AG10803 (cell line): Measurements from ENCODE around the gene CHMP6.
A peak's percentile ranks its signal among the peaks of the same experiment; 100 is the strongest.

Experiments used
- DNase-seq: peaks from one replicate; pipeline ENCODE4 v3.0.0; 2010; ENCODE audit warnings: low read depth
- H3K4me3 ChIP-seq: 2 replicates; pipeline ENCODE4 v1.5.1; 2011; ENCODE audit warnings: mild to moderate bottlenecking, low read length, control low read depth
- TF ChIP-seq, protein P1 (sequence below): conservative IDR thresholded peaks from 2 replicates; pipeline ENCODE4 v1.5.1; 2011; ENCODE audit warnings: mild to moderate bottlenecking, low read length, control low read depth, inconsistent platforms

Gene CHMP6

GRCh38 chr17:81032641-81033480 is 41.2 kb downstream of the CHMP6 start:
- TF ChIP-seq, protein P1, sequence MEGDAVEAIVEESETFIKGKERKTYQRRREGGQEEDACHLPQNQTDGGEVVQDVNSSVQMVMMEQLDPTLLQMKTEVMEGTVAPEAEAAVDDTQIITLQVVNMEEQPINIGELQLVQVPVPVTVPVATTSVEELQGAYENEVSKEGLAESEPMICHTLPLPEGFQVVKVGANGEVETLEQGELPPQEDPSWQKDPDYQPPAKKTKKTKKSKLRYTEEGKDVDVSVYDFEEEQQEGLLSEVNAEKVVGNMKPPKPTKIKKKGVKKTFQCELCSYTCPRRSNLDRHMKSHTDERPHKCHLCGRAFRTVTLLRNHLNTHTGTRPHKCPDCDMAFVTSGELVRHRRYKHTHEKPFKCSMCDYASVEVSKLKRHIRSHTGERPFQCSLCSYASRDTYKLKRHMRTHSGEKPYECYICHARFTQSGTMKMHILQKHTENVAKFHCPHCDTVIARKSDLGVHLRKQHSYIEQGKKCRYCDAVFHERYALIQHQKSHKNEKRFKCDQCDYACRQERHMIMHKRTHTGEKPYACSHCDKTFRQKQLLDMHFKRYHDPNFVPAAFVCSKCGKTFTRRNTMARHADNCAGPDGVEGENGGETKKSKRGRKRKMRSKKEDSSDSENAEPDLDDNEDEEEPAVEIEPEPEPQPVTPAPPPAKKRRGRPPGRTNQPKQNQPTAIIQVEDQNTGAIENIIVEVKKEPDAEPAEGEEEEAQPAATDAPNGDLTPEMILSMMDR: no peak
- no peak for DNase-seq
- no peak overlapping the region; the same call in 1 of the 2 replicates for H3K4me3 ChIP-seq

DNA sequence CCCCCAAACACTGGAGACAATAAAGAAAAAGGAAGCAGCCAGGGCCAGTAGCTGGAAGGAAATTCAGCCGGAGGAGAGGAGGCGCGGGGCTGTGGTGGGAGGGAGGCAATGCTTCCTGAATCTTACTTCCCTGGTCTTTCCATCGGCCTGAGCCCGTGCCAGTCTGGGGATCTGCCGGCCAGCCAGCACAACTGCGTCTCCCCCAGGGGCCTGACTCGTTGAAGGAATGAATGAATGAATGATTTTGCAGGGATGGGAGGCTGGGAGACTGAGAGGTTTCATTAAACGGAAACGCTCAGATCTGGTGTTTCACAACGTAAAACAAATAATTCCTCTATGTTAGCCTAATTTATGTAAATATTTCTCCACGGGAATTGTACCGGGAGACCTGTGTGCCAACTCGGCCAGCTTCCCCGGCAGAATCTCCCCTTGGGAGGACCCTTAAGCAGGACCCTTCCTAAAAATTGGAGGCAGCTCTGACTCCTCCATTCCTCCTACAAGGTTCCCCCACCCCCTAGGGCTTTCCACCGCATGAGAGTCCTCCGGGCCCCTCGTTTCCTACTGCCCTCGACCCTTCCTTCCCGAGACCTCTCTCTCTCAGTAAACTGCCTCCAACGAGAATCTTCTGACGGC is 42.0 kb downstream of the CHMP6 start:
- H3K4me3 ChIP-seq: peak overlapping the region; percentile 74
- DNase-seq: no peak
- TF ChIP-seq, protein P1: no peak

DNA sequence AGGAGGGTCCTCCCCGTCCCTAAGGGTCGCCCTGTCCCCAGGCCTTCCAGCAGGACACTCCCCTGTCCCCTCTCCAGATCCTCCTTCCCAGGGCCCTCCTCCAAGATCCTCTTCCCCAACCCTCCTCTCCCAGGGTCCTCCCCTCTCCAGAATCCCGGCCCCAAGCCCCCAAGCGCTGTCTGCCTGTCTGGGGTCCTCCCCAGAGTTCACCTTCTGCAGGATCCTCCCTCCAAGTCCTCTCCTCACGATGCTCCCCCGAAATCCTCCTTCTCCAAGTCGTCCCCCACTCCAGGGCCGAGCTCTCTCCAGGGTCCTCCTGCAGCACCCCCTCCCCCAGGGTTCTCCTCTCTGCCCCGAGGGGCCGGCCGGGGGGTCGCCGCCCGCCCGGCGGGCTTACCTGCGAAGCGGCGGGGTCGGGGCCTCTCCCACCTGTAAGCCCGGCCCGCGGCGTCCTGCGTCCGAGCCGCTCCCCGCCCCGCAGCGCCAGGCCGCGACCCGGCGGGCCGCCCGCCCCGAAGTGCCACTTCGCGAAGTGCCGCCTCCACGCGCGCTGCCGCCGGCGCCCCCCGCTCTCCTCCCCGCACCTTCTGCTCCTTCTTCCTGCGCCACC is 42.6 kb downstream of the CHMP6 start:
- no peak for DNase-seq
- TF ChIP-seq, protein P1: no peak
- H3K4me3 ChIP-seq: peak overlapping the region; percentile 74

DNA sequence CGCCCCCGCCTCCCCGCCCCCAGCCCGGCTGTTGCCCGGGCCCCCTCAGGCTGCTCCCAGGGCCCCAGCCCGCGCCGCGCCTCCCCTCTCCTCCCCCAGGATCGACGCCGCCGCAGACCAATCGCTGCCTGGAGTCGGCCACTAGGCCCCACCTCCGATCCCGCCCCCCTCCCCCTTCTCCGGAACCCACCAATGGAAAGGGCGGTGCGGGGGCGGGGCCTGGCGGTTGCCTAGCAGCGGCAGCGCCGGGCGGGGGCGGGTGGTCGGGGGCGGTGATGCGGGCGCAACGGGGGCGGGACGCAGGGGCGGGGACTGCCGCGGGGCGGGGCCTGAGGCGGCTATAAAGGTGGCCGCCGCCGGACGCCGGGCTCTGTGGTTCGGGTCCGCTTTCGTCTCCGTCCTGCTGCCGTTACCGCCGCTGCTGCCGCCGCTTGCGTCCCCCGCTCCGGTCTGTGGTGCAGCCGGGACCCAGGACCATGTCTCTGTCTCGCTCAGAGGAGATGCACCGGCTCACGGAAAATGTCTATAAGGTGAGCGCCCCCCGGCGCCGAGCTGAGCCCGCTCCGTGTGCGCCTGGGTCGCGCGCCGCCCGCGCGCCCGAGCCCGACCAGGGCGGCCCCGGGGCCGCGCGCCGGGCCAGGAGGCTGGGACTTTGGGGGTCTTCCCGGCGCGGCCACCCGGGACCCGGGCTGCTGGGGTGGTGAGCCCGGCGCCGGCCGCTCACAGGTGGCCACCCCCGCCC is 43.3 kb downstream of the CHMP6 start, which contains the start of gene BAIAP2:
Gene BAIAP2 (plus strand): TSS at position 373 of the 742 bp plus-strand sequence. CDS start 104 bp downstream, at position 477.
- H3K4me3 ChIP-seq: peak within 1 kb of the TSS; percentile 74
- TF ChIP-seq, protein P1: no peak
- DNase-seq: peak; percentile 91

DNA sequence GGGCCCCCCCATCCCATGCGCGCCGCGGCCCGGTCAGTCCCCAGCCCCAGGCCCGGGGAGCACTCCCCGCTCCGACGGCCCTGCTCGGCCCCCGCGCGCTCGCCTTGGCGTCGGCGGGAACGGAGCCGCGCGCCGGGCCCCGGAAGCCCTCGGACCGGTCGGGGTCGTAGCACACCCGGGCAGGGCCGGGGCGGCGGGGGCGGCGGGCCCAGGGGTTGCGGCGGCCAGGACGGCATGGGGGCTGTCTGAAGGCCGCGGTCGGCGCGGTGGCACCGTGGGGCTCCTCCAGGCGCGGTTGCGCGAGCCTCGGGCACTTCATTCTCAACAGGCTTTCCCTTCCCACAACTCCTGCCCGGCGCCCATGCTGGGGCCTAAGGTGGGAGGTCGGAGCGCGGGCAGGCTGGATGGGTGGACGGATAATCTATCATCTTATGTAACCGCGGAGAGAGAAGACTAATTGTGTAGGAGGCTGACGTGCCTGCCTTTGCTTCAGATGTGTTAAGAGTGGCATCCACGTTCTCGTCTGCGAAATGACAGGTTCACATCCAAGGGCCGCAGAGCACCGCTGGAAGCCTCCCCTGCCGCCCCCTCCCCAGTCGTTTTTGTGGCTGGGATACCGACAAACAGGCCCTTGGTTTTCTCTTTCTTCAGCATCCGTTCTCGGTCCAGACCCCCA is 44.0 kb downstream of the CHMP6 start:
- TF ChIP-seq, protein P1: no peak
- no peak for DNase-seq
- peak overlapping the region; percentile 72 for H3K4me3 ChIP-seq

DNA sequence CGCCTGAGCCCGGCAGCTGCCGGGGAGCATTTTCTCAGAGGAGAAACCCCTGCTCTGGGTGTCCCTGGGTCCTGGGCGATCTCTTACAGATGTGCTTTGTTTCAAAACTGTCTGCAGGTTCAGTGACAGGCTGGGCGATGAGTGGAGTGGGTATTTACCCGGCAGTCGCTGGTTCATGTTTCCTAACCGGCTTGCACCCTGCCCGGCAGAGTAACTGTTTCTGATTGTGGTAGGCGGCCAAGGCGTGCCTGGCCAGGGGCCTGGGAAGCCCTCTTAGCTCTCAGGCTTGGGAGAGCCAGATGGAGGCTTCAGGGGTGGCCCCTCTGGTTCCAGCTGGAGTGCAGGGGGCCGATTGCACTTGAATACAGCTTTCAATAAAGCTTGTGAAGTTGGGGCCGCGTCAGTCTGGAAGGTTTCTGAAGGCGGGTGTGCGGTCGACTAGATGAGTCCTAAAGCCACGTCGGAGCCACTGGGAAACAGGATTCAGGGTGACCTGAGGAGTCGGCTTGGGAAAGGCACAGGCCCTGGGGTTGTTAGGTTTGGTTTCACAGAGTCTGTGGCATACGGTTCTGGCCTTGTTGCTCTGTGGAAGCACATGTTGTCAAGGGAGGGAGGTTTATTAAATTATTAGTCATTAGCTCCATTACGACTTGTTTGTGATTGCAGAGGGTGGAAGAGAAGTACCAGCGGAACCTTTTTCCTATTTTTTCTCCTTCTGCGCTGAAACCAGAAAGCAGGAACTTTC is 44.7 kb downstream of the CHMP6 start:
- peak overlapping the region; percentile 72 for H3K4me3 ChIP-seq
- no peak for DNase-seq
- TF ChIP-seq, protein P1: no peak
